ENCODE measurements around the gene MANSC1.
"Not testable (repeated sequence)": the region's sequence is repeated elsewhere in the genome, so short reads cannot be mapped to it uniquely, and the experiment has no call there.

Gene MANSC1

DNA sequence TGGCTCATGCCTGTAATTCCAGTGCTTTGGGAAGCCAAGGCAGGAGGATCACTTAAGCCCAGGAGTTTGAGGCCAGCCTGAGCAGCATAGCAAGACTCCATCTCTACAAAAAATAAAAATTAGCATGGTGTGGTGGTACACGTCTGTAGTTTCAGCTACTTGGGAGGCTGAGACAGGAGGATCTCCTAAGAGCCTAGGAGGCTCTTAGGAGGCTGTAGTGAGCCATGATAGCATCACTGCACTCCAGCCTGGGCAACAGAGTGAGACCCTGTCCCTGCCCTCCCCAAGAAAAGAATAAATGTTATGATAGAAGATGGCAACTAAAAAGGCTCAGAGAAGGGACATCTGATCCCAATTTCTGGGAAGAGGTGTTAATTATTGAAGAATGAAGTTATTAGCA, 3.2 kb upstream of the MANSC1 start:
- H3K36me3 ChIP-seq (ENCODE audit: control insufficient read depth, insufficient read depth, low read length): no peaks in the 10 kb centered on the region
- H2BK15ac ChIP-seq (replicated peaks; ENCODE audit: low read depth): no peak overlapping the region
- H3K4ac ChIP-seq (ENCODE audit: low read depth, low read length): no peak overlapping the region
- H3K18ac ChIP-seq (ENCODE audit: low read length): no peak overlapping the region
- H2BK5ac ChIP-seq (ENCODE audit: low read length): no peak overlapping the region
- no peak overlapping the region for H3K23ac ChIP-seq (ENCODE audit: low read length)
- no peak overlapping the region for H4K5ac ChIP-seq (ENCODE audit: low read length)
- H3K27me3 ChIP-seq (ENCODE audit: insufficient read depth, low read length, poor library complexity): no peaks in the 10 kb centered on the region
- DNase-seq: no peak
- H3K9ac ChIP-seq (ENCODE audit: low read length): no peak overlapping the region
- H3K27ac ChIP-seq (ENCODE audit: low read depth, low read length): no peak overlapping the region
- peaks cover 2% of the 10 kb centered on the region for H3K4me1 ChIP-seq (ENCODE audit: control insufficient read depth, low read depth, low read length)
- no peaks in the 10 kb centered on the region for H3K79me1 ChIP-seq (ENCODE audit: low read length)
- no peak overlapping the region for H3K4me2 ChIP-seq (ENCODE audit: low read length)
- H3K4me3 ChIP-seq (ENCODE audit: low read length): no peak overlapping the region
- no peaks in the 10 kb centered on the region for H3K79me2 ChIP-seq (ENCODE audit: control insufficient read depth, insufficient read depth, low read length)
- H2BK120ac ChIP-seq (ENCODE audit: low read depth, low read length): no peak overlapping the region
- WGBS (ENCODE audit: extremely low coverage, insufficient coverage, low lambda C conversion rate): no CpG with 5 or more reads among the region's 1 CpG
- no peak overlapping the region for H3K56ac ChIP-seq (ENCODE audit: low read length)
- no peak overlapping the region for H2AK5ac ChIP-seq (ENCODE audit: low read length)
- H4K8ac ChIP-seq (ENCODE audit: low read depth, low read length): no peak overlapping the region

DNA sequence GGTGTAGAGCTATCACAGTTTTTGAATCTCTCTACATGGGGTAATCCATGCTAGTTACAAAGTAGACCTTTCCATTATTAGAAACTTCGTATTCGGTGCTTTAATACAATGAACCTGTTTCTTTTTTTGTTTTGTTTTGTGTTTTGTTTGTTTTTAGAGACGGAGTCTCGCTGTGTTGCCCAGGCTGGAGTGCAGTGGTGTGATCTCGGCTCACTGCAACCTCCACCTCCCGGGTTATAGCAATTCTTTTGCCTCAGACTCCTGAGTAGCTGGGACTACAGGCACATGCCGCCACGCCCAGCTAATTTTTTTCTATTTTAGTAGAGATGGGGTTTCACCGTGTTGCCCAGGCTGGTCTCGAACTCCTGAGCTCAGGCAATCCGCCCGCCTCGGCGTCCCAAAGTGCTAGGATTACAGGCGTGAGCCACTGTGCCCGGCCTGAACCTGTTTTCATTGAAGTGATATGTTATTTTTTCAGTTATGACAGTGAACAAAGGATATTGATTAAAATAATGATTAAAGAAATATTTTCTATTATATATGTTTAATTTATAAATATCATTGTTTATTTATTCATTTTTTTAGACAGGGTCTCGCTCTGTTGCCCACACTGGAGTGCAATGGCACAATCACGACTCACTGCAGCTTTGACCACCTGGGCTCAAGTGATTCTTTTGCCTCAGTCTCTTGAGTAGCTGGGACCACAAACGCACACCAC, 1.6 kb upstream of the MANSC1 start:
- H2AK5ac ChIP-seq (ENCODE audit: low read length); H3K23ac ChIP-seq (ENCODE audit: low read length); H3K27me3 ChIP-seq (ENCODE audit: insufficient read depth, low read length, poor library complexity); H3K4ac ChIP-seq (ENCODE audit: low read depth, low read length); H3K79me2 ChIP-seq (ENCODE audit: control insufficient read depth, insufficient read depth, low read length); H3K18ac ChIP-seq (ENCODE audit: low read length); H3K4me2 ChIP-seq (ENCODE audit: low read length); H3K4me3 ChIP-seq (ENCODE audit: low read length); H3K36me3 ChIP-seq (ENCODE audit: control insufficient read depth, insufficient read depth, low read length); H3K9ac ChIP-seq (ENCODE audit: low read length); H3K56ac ChIP-seq (ENCODE audit: low read length); DNase-seq; H2BK15ac ChIP-seq (replicated peaks; ENCODE audit: low read depth); H3K4me1 ChIP-seq (ENCODE audit: control insufficient read depth, low read depth, low read length); H2BK120ac ChIP-seq (ENCODE audit: low read depth, low read length); H2BK5ac ChIP-seq (ENCODE audit: low read length); H4K5ac ChIP-seq (ENCODE audit: low read length); H3K79me1 ChIP-seq (ENCODE audit: low read length); H3K27ac ChIP-seq (ENCODE audit: low read depth, low read length); H4K8ac ChIP-seq (ENCODE audit: low read depth, low read length): not testable (repeated sequence)
- no CpG with 5 or more reads among the region's 19 CpGs for WGBS (ENCODE audit: extremely low coverage, insufficient coverage, low lambda C conversion rate)

DNA sequence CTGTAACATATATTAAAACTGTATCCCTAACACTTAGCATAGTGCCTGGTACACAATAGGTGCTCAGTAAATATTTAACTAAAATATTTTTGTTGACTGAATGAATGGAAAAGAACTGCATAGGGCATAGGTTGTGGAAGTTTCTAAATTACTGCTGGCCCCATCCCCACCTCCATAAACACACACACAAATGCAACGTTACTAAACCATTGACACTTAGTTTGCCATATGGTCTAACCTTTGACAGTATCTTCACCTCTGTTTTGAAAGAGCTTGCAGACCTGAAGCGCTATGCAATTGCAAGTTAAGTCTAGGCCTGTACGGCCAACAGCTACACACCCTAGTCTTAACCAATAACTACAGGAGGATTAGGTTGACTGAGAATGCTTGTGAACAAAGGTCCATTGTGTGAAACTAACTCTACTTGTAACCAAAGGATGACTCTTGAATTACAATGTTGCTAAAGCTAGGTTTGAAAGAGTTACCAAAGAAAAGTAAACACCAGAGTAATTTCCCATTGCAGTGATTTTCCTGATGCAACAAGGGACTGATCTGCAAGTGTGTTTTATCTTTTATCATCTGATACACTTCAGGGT, 924 bp upstream of the MANSC1 start:
- no peak overlapping the region for H3K4ac ChIP-seq (ENCODE audit: low read depth, low read length)
- H2BK5ac ChIP-seq (ENCODE audit: low read length): no peak overlapping the region
- H3K79me1 ChIP-seq (ENCODE audit: low read length): no peaks in the 10 kb centered on the region
- H2BK120ac ChIP-seq (ENCODE audit: low read depth, low read length): no peak overlapping the region
- no peaks in the 10 kb centered on the region for H3K36me3 ChIP-seq (ENCODE audit: control insufficient read depth, insufficient read depth, low read length)
- H3K79me2 ChIP-seq (ENCODE audit: control insufficient read depth, insufficient read depth, low read length): no peaks in the 10 kb centered on the region
- WGBS (ENCODE audit: extremely low coverage, insufficient coverage, low lambda C conversion rate): no CpG with 5 or more reads among the region's 3 CpGs
- no peak overlapping the region for H2AK5ac ChIP-seq (ENCODE audit: low read length)
- H3K4me3 ChIP-seq (ENCODE audit: low read length): no peak overlapping the region
- H3K56ac ChIP-seq (ENCODE audit: low read length): no peak overlapping the region
- H3K27ac ChIP-seq (ENCODE audit: low read depth, low read length): no peak overlapping the region
- H3K18ac ChIP-seq (ENCODE audit: low read length): no peak overlapping the region
- H4K5ac ChIP-seq (ENCODE audit: low read length): no peak overlapping the region
- H3K27me3 ChIP-seq (ENCODE audit: insufficient read depth, low read length, poor library complexity): no peaks in the 10 kb centered on the region
- no peak overlapping the region for H3K23ac ChIP-seq (ENCODE audit: low read length)
- H3K4me2 ChIP-seq (ENCODE audit: low read length): no peak overlapping the region
- H2BK15ac ChIP-seq (replicated peaks; ENCODE audit: low read depth): no peak overlapping the region
- no peak overlapping the region for H4K8ac ChIP-seq (ENCODE audit: low read depth, low read length)
- no peaks in the 10 kb centered on the region for H3K4me1 ChIP-seq (ENCODE audit: control insufficient read depth, low read depth, low read length)
- DNase-seq: no peak
- H3K9ac ChIP-seq (ENCODE audit: low read length): no peak overlapping the region

DNA sequence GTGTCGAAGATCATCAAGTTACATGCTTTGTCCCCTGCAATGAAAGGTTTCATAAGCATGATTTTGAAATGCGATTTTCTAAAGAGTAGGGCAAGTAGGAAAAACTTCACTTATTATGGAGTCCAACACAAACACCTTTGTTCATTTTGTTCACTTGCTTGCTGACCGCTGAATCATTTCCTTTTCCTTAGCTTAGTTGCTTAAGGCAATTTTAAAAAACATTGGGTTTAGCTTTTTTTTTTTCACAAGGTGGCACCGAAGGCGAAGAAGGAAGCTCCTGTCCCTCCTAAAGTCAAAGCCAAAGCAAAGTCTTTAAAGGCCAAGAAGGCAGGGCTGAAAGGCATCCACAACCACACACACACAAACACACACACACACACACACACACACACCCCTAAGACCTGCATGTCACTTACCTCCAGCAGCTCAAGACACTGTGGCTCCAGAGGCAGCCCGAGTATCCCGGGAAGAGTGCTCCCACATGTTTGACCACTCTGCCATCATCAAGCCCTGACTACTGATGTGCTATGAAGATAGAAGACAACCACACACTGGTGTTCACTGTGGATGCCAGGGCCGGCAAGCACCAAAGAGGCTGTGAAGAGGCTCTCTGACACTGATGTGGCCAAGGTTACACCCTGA, 11.4 kb downstream of the MANSC1 start:
- no peak overlapping the region for H2AK5ac ChIP-seq (ENCODE audit: low read length)
- H3K79me1 ChIP-seq (ENCODE audit: low read length): no peaks in the 10 kb centered on the region
- H3K18ac ChIP-seq (ENCODE audit: low read length): no peak overlapping the region
- H2BK5ac ChIP-seq (ENCODE audit: low read length): no peak overlapping the region
- no peaks in the 10 kb centered on the region for H3K27me3 ChIP-seq (ENCODE audit: insufficient read depth, low read length, poor library complexity)
- no peak for DNase-seq
- H3K27ac ChIP-seq (ENCODE audit: low read depth, low read length): no peak overlapping the region
- no peaks in the 10 kb centered on the region for H3K4me1 ChIP-seq (ENCODE audit: control insufficient read depth, low read depth, low read length)
- H4K5ac ChIP-seq (ENCODE audit: low read length): no peak overlapping the region
- no peak overlapping the region for H3K23ac ChIP-seq (ENCODE audit: low read length)
- no peak overlapping the region for H3K56ac ChIP-seq (ENCODE audit: low read length)
- no CpG with 5 or more reads among the region's 8 CpGs for WGBS (ENCODE audit: extremely low coverage, insufficient coverage, low lambda C conversion rate)
- H3K4me3 ChIP-seq (ENCODE audit: low read length): no peak overlapping the region
- no peak overlapping the region for H2BK120ac ChIP-seq (ENCODE audit: low read depth, low read length)
- H4K8ac ChIP-seq (ENCODE audit: low read depth, low read length): no peak overlapping the region
- no peaks in the 10 kb centered on the region for H3K79me2 ChIP-seq (ENCODE audit: control insufficient read depth, insufficient read depth, low read length)
- H3K9ac ChIP-seq (ENCODE audit: low read length): no peak overlapping the region
- H3K4me2 ChIP-seq (ENCODE audit: low read length): no peak overlapping the region
- no peak overlapping the region for H3K4ac ChIP-seq (ENCODE audit: low read depth, low read length)
- no peaks in the 10 kb centered on the region for H3K36me3 ChIP-seq (ENCODE audit: control insufficient read depth, insufficient read depth, low read length)
- H2BK15ac ChIP-seq (replicated peaks; ENCODE audit: low read depth): no peak overlapping the region

DNA sequence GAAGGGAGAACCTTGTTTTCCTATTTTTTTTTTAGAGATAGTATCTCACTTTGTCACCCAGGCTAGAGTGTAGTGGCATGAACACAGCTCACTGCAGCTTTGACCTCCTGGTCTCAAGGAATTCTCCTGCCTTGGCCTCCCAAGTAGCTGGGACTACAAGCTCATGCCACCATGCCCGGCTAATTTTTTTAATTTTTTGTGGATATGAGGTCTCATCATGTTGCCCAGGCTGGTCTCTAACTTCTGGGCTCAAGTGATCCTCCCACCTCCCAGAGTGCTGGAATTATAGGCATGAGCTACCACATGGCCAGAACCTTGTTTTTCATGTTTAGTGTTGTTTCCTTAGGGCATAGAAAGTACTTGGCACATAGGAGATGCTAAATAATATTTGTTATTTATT, 13.5 kb downstream of the MANSC1 start:
- Histone ChIP-seq H3K27ac (ENCODE audit: low read depth, low read length) (no peak overlapping the region), H3K18ac (ENCODE audit: low read length) (no peak overlapping the region)
- WGBS (ENCODE audit: extremely low coverage, insufficient coverage, low lambda C conversion rate): no CpG with 5 or more reads among the region's 1 CpG

More for the DNA sequence above, 13.5 kb downstream of the MANSC1 start:
- Histone ChIP-seq H3K4me2 (ENCODE audit: low read length) (no peak overlapping the region), H3K79me2 (ENCODE audit: control insufficient read depth, insufficient read depth, low read length) (no peaks in the 10 kb centered on the region), H3K9ac (ENCODE audit: low read length) (no peak overlapping the region), H3K79me1 (ENCODE audit: low read length) (no peaks in the 10 kb centered on the region), H2BK5ac (ENCODE audit: low read length) (no peak overlapping the region), H2BK120ac (ENCODE audit: low read depth, low read length) (no peak overlapping the region), H3K56ac (ENCODE audit: low read length) (no peak overlapping the region), H3K4me1 (ENCODE audit: control insufficient read depth, low read depth, low read length) (no peaks in the 10 kb centered on the region), H3K4ac (ENCODE audit: low read depth, low read length) (no peak overlapping the region), H3K23ac (ENCODE audit: low read length) (no peak overlapping the region), H3K36me3 (ENCODE audit: control insufficient read depth, insufficient read depth, low read length) (no peaks in the 10 kb centered on the region), H4K8ac (ENCODE audit: low read depth, low read length) (no peak overlapping the region), H3K4me3 (ENCODE audit: low read length) (no peak overlapping the region), H2AK5ac (ENCODE audit: low read length) (no peak overlapping the region), H4K5ac (ENCODE audit: low read length) (no peak overlapping the region), H3K27me3 (ENCODE audit: insufficient read depth, low read length, poor library complexity) (no peaks in the 10 kb centered on the region), H2BK15ac (replicated peaks; ENCODE audit: low read depth) (no peak overlapping the region)
- DNase-seq: no peak

Measured in mesendoderm (in vitro differentiated cells).